ENCODE measurements around the gene HOXD9. TPM values are rescaled to one million over a fixed set of nuclear protein-coding genes. Genes with fewer than 3 reads are reported as not detected.

The HOXD9 gene
- total RNA-seq, 4 donors from 2014 or later, result 0.83 to 3.9 (median 2.3) TPM

GRCh38 chr2:176101842-176102241, 20.7 kb upstream of the HOXD9 start:
- Histone ChIP-seq H3K27me3 (peaks cover 84% of the 10 kb centered on the region), H3K27ac (no peak overlapping the region), H3K4me3 (replicated peaks in 1 of 3) (no peak overlapping the region), H3K4me1 (peaks cover 16 to 29% of the 10 kb centered on the region in 2 donors), H3K36me3 (no peaks in the 10 kb centered on the region), H3K9me3 (no peaks in the 10 kb centered on the region)
- 32 to 39% methylated on average over 5 of the region's 5 CpGs for WGBS, 2 donors
- intact Hi-C loops (cut with DNase I), result no loop called here
- no peak for TF ChIP-seq POLR2A (IDR thresholded peaks at IDR 0.05)
- TF ChIP-seq, protein P1, sequence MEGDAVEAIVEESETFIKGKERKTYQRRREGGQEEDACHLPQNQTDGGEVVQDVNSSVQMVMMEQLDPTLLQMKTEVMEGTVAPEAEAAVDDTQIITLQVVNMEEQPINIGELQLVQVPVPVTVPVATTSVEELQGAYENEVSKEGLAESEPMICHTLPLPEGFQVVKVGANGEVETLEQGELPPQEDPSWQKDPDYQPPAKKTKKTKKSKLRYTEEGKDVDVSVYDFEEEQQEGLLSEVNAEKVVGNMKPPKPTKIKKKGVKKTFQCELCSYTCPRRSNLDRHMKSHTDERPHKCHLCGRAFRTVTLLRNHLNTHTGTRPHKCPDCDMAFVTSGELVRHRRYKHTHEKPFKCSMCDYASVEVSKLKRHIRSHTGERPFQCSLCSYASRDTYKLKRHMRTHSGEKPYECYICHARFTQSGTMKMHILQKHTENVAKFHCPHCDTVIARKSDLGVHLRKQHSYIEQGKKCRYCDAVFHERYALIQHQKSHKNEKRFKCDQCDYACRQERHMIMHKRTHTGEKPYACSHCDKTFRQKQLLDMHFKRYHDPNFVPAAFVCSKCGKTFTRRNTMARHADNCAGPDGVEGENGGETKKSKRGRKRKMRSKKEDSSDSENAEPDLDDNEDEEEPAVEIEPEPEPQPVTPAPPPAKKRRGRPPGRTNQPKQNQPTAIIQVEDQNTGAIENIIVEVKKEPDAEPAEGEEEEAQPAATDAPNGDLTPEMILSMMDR (IDR thresholded peaks at IDR 0.05), result no peak
- DNase-seq, result no peak

DNA sequence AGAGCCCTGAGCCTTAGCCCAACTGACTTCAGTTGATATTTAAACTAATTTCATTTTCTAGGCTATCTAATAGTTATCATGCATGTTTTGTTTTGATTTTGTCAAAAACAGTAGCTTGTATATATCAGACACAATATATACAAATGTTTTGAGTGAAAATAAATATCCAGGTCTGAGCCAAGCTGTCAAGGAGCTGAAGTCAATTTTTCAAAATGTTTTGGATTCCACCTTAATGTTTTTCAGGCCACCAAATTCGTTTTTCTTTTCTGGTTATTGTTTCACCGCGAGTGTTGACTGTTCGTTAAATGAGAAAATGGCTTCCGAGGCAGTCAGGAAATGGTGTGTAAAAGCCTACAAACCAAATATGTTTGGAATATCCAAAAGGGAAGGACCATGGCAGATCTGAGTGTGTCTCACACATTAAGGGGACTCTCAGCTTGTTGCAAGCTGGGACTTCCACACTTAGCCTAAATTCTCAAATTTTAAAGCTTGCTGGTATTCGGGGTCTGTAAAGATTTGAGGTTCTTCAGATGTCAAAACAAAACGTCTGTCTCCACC, 20.1 kb upstream of the HOXD9 start:
- no peaks in the 10 kb centered on the region for H3K36me3 ChIP-seq
- 22 to 23% methylated on average over 7 of the region's 7 CpGs for WGBS, 2 donors
- no peak overlapping the region for H3K27ac ChIP-seq
- peaks cover 11 to 28% of the 10 kb centered on the region in 2 donors for H3K4me1 ChIP-seq
- H3K9me3 ChIP-seq, result no peaks in the 10 kb centered on the region
- TF ChIP-seq POLR2A (IDR thresholded peaks at IDR 0.05), result no peak
- TF ChIP-seq, protein P1 (IDR thresholded peaks at IDR 0.05), result no peak
- H3K4me3 ChIP-seq (replicated peaks in 1 of 3), result no peak overlapping the region
- DNase-seq, result no peak
- peaks cover 79% of the 10 kb centered on the region for H3K27me3 ChIP-seq
- intact Hi-C loops (cut with DNase I), result no loop called here

DNA sequence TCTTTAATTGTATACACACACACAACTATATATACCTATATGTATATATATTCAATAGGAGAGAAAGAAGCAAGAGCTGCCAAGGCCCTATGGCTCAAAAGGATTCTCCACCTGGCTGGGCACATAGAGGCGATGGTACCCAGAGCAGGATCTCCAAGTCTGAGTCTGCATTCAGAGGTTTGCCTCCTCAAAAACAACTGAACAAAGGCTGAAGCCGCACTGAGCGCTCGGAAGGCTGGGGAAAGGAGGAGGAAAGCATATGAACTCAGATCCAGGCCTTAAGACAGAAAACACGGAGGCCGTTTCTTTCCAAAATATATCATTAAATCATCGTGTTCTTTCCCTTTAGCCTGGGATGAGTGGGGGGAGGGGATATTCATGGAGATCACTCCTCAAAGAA, 19.3 kb upstream of the HOXD9 start:
- intact Hi-C loops (cut with DNase I), result no loop called here
- Histone ChIP-seq H3K4me3 (replicated peaks in 1 of 3) (no peak overlapping the region), H3K27ac (no peak overlapping the region), H3K4me1 (peaks cover 10 to 28% of the 10 kb centered on the region in 2 donors), H3K36me3 (no peaks in the 10 kb centered on the region), H3K27me3 (peaks cover 75% of the 10 kb centered on the region), H3K9me3 (no peaks in the 10 kb centered on the region)
- WGBS, 2 donors, result 23 to 29% methylated on average over 7 of the region's 7 CpGs
- DNase-seq, result no peak
- no peak for TF ChIP-seq POLR2A (IDR thresholded peaks at IDR 0.05)
- TF ChIP-seq, protein P1 (IDR thresholded peaks at IDR 0.05), result no peak

DNA sequence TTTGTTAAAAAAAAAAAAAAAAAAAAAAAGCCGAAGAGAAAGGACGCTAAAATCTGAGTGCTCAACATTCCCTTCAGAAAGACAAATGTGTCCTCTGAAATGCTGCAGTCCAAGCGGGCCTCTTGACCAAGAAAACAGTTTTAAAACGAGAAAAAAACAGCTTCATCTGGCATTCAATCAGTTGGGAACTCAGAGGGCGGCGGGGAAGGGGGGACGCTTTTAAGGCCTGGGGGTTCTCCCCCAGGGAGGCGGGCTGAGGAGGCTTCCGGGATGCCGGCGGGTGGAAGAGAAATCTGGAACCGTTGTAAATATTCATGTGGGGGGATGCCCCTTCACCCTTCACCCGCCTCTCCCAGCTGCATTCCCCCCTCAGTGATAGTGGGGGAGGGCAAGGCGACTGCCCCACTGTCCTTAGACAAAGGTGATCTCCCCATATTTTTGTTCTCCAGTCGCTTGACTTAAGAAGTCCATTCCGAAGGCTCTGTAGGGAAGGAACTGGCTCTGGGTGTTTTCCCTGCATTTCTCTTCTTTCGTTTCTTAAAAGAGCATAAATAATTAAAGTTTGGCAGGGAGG, 18.7 kb upstream of the HOXD9 start:
- Histone ChIP-seq H3K4me1 (peaks cover 10 to 34% of the 10 kb centered on the region in 2 donors), H3K36me3 (no peaks in the 10 kb centered on the region), H3K27me3 (peaks cover 75% of the 10 kb centered on the region), H3K27ac (no peak overlapping the region), H3K4me3 (replicated peaks in 1 of 3) (no peak overlapping the region), H3K9me3 (no peaks in the 10 kb centered on the region)
- TF ChIP-seq, protein P1 (IDR thresholded peaks at IDR 0.05), result no peak
- no peak for TF ChIP-seq POLR2A (IDR thresholded peaks at IDR 0.05)
- 7 to 9% methylated on average over 17 of the region's 17 CpGs for WGBS, 2 donors
- intact Hi-C loops (cut with DNase I), result no loop called here
- DNase-seq, result no peak

DNA sequence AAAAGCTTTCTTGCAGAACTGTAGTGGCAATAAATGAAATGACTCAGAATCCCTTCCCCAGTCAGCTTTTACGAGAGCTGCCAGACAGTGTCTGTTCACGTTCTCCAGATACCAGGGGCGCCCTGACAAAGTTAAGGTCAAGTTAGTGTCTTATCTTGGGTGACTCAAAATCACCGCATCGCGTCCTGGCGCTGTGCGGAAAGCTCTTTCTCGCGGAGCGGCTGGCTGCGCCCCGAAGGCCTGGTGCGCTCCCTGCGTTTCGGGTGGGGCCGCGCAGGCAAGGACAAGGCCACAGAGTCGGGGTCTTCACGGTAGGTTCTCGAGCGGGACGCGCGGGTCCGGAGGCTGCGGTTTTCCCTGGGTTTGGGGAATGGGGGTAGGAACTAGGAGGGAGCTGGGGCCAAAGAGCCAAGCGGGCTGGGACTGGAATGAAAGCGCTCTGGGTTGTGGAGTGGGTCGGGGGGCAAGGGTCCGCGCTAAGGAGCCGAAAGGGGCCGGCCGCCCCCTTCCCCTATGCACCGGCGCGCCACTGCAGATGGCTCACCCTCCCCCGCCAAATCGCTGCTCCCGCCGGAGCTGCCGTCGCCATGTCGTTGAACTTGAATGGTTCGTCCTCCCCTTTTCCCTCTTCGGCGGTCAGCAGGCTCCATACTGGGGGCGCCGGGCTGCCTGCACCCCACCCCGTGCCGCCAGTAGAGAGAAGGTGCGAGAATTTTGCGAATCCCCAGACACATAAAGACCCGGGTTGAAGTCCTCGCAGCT, 18.0 kb upstream of the HOXD9 start:
- Histone ChIP-seq H3K27ac (no peak overlapping the region), H3K36me3 (no peaks in the 10 kb centered on the region), H3K27me3 (peaks cover 76% of the 10 kb centered on the region), H3K4me1 (peaks cover 10 to 38% of the 10 kb centered on the region in 2 donors), H3K4me3 (replicated peaks in 1 of 3) (no peak overlapping the region), H3K9me3 (no peaks in the 10 kb centered on the region)
- 4 to 5% methylated on average over 44 to 47 of the region's 56 CpGs for WGBS, 2 donors
- TF ChIP-seq, protein P1 (IDR thresholded peaks at IDR 0.05), result no peak
- no peak for TF ChIP-seq POLR2A (IDR thresholded peaks at IDR 0.05)
- no peak for DNase-seq
- intact Hi-C loops (cut with DNase I), result no loop called here
